Transverse colon (tissue), 3 donors: Measurements from ENCODE around the gene HPD.

Experiments used
- EP300 ChIP-seq: sonication (generic); formaldehyde crosslinking; IDR thresholded peaks from one replicate; pipeline ENCODE4 v1.6.1; 2017; ENCODE audit warnings: antibody characterized with exemption, low read depth
- POLR2AphosphoS5 ChIP-seq, 3 donors: sonication (generic); formaldehyde crosslinking; IDR thresholded peaks; one replicate each; pipeline ENCODE4 v1.6.1; 2016; ENCODE audit warnings: antibody characterized with exemption in 3 of 3

GRCh38 chr12:121815263-121815662, 43.4 kb downstream of the HPD start:
- TF ChIP-seq EP300 (no peak), POLR2AphosphoS5 (IDR thresholded peaks at IDR 0.05) (no peak)
